Fibroblast of lung (primary cell): Measurements from ENCODE around the gene DENND6B. TPM values are rescaled to one million over a fixed set of nuclear protein-coding genes. Genes with fewer than 3 reads are reported as not detected.

Experiments
- DNase-seq, 2 donors: peaks; one replicate each; pipeline versions ENCODE4 v3.0.0 to v3.0.0-alpha.2; 2010; ENCODE audit warnings: low read depth in 2 of 2
- H2AFZ ChIP-seq: 2 replicates; pipeline ENCODE4 v1.5.1; 2012; ENCODE audit warnings: low read length, control low read depth, inconsistent platforms
- H3K27ac ChIP-seq: 2 replicates; pipeline ENCODE4 v1.5.1; 2011; ENCODE audit warnings: low read length, control low read depth; ENCODE audit not compliant: insufficient read depth
- H3K27me3 ChIP-seq: 2 replicates; pipeline ENCODE4 v1.5.1; 2011; ENCODE audit warnings: mild to moderate bottlenecking, low read length; ENCODE audit not compliant: control insufficient read depth, insufficient read depth
- H3K36me3 ChIP-seq: 2 replicates; pipeline ENCODE4 v1.5.1; 2011; ENCODE audit warnings: low read length; ENCODE audit not compliant: control insufficient read depth, insufficient read depth
- H3K4me1 ChIP-seq: 2 replicates; pipeline ENCODE4 v1.5.1; 2011; ENCODE audit warnings: low read length; ENCODE audit not compliant: control insufficient read depth, insufficient read depth; ENCODE audit errors: extremely low read depth
- H3K4me2 ChIP-seq: 2 replicates; pipeline ENCODE4 v1.5.1; 2011; ENCODE audit warnings: low read length, control low read depth; ENCODE audit not compliant: insufficient read depth; ENCODE audit errors: extremely low read depth
- H3K4me3 ChIP-seq, 4 experiments: fragments of 200-600 bp in 1 of 4; sonication (generic) in 1 of 4; replicated peaks in 1 of 4; 2 replicates each; pipeline ENCODE4 v1.5.1; 2011 to 2016; ENCODE audit warnings: low read length in 4 of 4, low read depth in 3 of 4, mild to moderate bottlenecking in 3 of 4, control low read depth in 2 of 4, inconsistent platforms in 1 of 4, mixed read lengths in 1 of 4; ENCODE audit not compliant: insufficient read depth in 1 of 4; ENCODE audit errors: control extremely low read depth in 1 of 4
- H3K79me2 ChIP-seq: 2 replicates; pipeline ENCODE4 v1.5.1; 2012; ENCODE audit warnings: mild to moderate bottlenecking, low read length, inconsistent platforms; ENCODE audit not compliant: control insufficient read depth, insufficient read depth
- H3K9ac ChIP-seq: 2 replicates; pipeline ENCODE4 v1.5.1; 2011; ENCODE audit warnings: mild to moderate bottlenecking, low read length, control low read depth; ENCODE audit not compliant: insufficient read depth
- H3K9me3 ChIP-seq: 2 replicates; pipeline ENCODE4 v1.5.1; 2012; ENCODE audit warnings: low read depth, low read length; ENCODE audit not compliant: control insufficient read depth, insufficient read depth
- H4K20me1 ChIP-seq: 2 replicates; pipeline ENCODE4 v1.5.1; 2011; ENCODE audit warnings: low read length; ENCODE audit not compliant: control insufficient read depth, insufficient read depth; ENCODE audit errors: extremely low read depth
- CTCF ChIP-seq, 2 donors: IDR thresholded peaks in 1 of 2; conservative IDR thresholded peaks in 1 of 2; 1 replicate in 1 of 2; 2 replicates in 1 of 2; pipeline ENCODE4 v1.5.1; 2011 to 2012; ENCODE audit warnings: low read length in 2 of 2, control low read depth in 1 of 2, inconsistent platforms in 1 of 2, low read depth in 1 of 2, mild to moderate bottlenecking in 1 of 2
- EZH2 ChIP-seq: IDR thresholded peaks from 2 replicates; pipeline ENCODE4 v1.5.1; 2012; ENCODE audit warnings: low read length, control low read depth, mild to moderate bottlenecking; ENCODE audit errors: missing control alignments
- polyA plus RNA-seq, 2 donors: library from polyadenylated mRNA; depleted of rRNA in 1 of 2; stranded (reverse) in 1 of 2; unstranded in 1 of 2; fragments of >200 nt; gene quantifications; 2 replicates each; pipeline ENCODE4 v1.2.1, GENCODE V29; 2011 to 2012; ENCODE audit warnings: missing spikeins in 1 of 2
- total RNA-seq: library from RNA; depleted of rRNA; stranded (reverse); fragments of >200 nt; gene quantifications from 2 replicates; pipeline ENCODE4 v1.2.1, GENCODE V29; 2014

DENND6B gene
- total and polyA plus RNA-seq, 2 donors (not counting 1 experiment from before 2014, with no cell fraction given), result 1.9 to 2.0 TPM

- no peaks in the 10 kb centered on the region for H4K20me1 ChIP-seq
- no peak overlapping the region for H3K4me2 ChIP-seq
- no peaks in the 10 kb centered on the region for H3K36me3 ChIP-seq
- no peak overlapping the region for H2AFZ ChIP-seq
- no peak overlapping the region for H3K9ac ChIP-seq
- no peak overlapping the region for H3K4me3 ChIP-seq
- no peaks in the 10 kb centered on the region for H3K4me1 ChIP-seq
- no peak for DNase-seq
- TF ChIP-seq EZH2, result no peak
- TF ChIP-seq CTCF (conservative IDR thresholded peaks at IDR 0.05 in 1 of 2, IDR thresholded peaks at IDR 0.05 in 1 of 2; ENCODE audit: low read depth in 1 of 2, low read length in 2 of 2), result no peak
- H3K27me3 ChIP-seq, result no peaks in the 10 kb centered on the region
- H3K79me2 ChIP-seq, result no peaks in the 10 kb centered on the region
- H3K9me3 ChIP-seq, result no peaks in the 10 kb centered on the region
- H3K27ac ChIP-seq, result no peak overlapping the region
Measured at GRCh38 chr22:50316114-50317065, 10.4 kb downstream of the DENND6B start.

GRCh38 chr22:50315289-50316113 lies 11.3 kb downstream of the DENND6B start:
- no peaks in the 10 kb centered on the region for H3K9me3 ChIP-seq
- H3K79me2 ChIP-seq, result no peaks in the 10 kb centered on the region
- no peak overlapping the region for H3K4me2 ChIP-seq
- no peaks in the 10 kb centered on the region for H3K27me3 ChIP-seq
- H3K4me3 ChIP-seq, result no peak overlapping the region
- no peaks in the 10 kb centered on the region for H3K36me3 ChIP-seq
- no peak overlapping the region for H3K9ac ChIP-seq
- no peak overlapping the region for H2AFZ ChIP-seq
- TF ChIP-seq EZH2, result no peak
- TF ChIP-seq CTCF (conservative IDR thresholded peaks at IDR 0.05 in 1 of 2, IDR thresholded peaks at IDR 0.05 in 1 of 2; ENCODE audit: low read depth in 1 of 2, low read length in 2 of 2), result no peak
- no peak overlapping the region for H3K27ac ChIP-seq
- no peaks in the 10 kb centered on the region for H4K20me1 ChIP-seq
- no peaks in the 10 kb centered on the region for H3K4me1 ChIP-seq
- DNase-seq, result no peak
